Mesothelial cell of epicardium (in vitro differentiated cells): ENCODE results near the gene MEX3A. TPM values are rescaled to one million over a fixed set of nuclear protein-coding genes. Genes with fewer than 3 reads are reported as not detected.
A peak's percentile ranks its signal among the peaks of the same experiment; 100 is the strongest.
"Not testable (repeated sequence)": the region's sequence is repeated elsewhere in the genome, so short reads cannot be mapped to it uniquely, and the experiment has no call there.

ENCODE experiments used
- DNase-seq, 2 experiments: peaks; one replicate each; pipeline ENCODE4 v3.0.0; 2021; ENCODE audit warnings: low spot score in 2 of 2; ENCODE audit not compliant: unreplicated experiment in 2 of 2
- H3K27ac Mint-ChIP-seq: 2 replicates; pipeline ENCODE4 v1.8.0; 2021; ENCODE audit warnings: mixed read lengths
- H3K27me3 Mint-ChIP-seq: 2 replicates; pipeline ENCODE4 v1.8.0; 2021; ENCODE audit warnings: low read depth, mixed read lengths
- H3K36me3 Mint-ChIP-seq: 2 replicates; pipeline ENCODE4 v1.8.0; 2021; ENCODE audit warnings: mixed read lengths
- H3K4me1 Mint-ChIP-seq: 2 replicates; pipeline ENCODE4 v1.8.0; 2021; ENCODE audit warnings: mixed read lengths
- H3K4me3 Mint-ChIP-seq: 2 replicates; pipeline ENCODE4 v1.8.0; 2021; ENCODE audit warnings: mild to moderate bottlenecking, moderate library complexity, mixed read lengths
- H3K9me3 Mint-ChIP-seq: 2 replicates; pipeline ENCODE4 v1.8.0; 2021; ENCODE audit warnings: mixed read lengths
- CTCF ChIP-seq: fragments of 200-600 bp; sonication (generic); IDR thresholded peaks from one replicate; pipeline ENCODE4 v1.5.0; 2021; ENCODE audit warnings: antibody characterized with exemption; ENCODE audit not compliant: unreplicated experiment
- total RNA-seq: library from RNA; stranded (reverse); gene quantifications from 3 replicates; pipeline ENCODE4 v1.2.1, GENCODE V29; 2021

Gene MEX3A
- total RNA-seq, 1 donor from 2014 or later = 112 TPM

DNA sequence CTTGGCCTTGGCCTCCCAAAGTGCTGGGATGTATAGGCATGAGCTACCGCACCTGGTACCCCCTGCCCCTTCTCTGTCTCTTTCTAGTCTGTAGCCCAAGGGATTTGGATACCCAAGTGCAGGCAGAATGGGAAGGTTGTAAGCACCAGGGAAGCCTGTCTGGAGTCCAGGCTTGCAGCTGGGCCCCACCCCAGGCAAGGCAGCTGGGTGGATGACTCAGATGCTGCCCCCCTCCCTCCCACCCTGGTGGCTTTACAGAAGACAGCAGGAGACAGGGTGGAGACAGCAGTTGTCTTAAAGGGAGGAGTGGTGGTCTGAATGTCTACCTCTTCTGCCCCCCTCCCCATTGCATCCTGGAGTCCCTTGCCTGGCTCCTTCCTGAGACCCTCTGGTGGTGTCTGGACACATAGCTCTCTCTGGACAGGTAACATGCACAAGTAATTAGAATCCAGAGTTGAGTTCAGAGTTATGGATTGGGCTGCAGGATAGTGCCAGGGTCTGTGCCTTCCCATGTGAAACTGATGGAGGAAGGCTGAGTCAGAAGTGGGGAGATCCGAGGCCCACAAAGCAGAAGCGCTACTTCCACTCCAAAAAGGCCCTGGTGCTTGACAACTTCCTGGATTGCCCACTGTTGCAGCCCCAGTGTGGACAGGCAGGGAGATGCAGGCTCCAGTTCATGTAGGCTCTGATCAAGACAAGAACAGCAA is 37.4 kb upstream of the MEX3A start:
- H3K4me1 Mint-ChIP-seq = peaks cover 61% of the 10 kb centered on the region

DNA sequence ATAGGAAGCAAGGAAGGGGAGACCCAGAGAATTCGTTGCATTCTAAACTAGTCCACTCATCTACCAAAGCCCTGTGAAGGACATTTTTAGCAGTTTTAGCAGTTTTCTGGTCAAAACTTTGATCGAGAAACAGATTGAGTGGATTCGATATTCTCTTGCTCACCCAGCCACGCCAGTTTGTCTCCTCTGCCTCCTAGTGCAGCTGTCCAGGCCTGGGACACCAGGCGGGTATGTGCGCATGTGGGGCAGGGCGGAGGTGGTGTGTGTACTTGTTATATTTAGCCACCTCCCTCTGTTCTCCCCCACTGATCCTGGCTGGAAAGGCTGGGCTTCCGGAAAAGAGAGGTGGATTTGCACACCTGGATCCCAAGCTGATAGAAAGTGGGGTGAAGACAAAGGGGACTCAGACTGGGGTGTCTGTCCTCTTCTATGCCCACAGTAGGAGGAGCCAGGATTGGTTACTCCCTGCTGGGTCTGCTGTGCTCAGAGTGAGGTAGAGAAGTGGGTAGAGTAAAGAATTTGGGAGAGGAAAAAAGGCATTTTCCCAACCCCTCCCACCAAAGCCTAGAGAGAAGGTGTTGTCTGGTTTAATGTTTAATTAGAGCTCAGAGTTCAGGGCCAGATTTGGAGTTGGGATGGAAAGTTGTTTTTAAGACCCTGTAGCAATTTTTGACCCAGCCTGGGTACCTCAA is 36.1 kb upstream of the MEX3A start:
- Mint-ChIP-seq H3K36me3 (peaks cover 4% of the 10 kb centered on the region), H3K27ac (no peak overlapping the region), H3K4me3 (no peak overlapping the region), H3K9me3 (no peaks in the 10 kb centered on the region), H3K4me1 (peaks cover 58% of the 10 kb centered on the region), H3K27me3 (peaks cover 2% of the 10 kb centered on the region)
- no peak for DNase-seq
- no peak for TF ChIP-seq CTCF

More for the DNA sequence above, 37.4 kb upstream of the MEX3A start:
- Mint-ChIP-seq H3K27ac (peak overlapping the region; percentile 43), H3K27me3 (peaks cover 2% of the 10 kb centered on the region), H3K9me3 (no peaks in the 10 kb centered on the region), H3K36me3 (peaks cover 4% of the 10 kb centered on the region), H3K4me3 (no peak overlapping the region)
- no peak for TF ChIP-seq CTCF
- DNase-seq = no peak

GRCh38 chr1:156117414-156118176 is 35.3 kb upstream of the MEX3A start:
- H3K9me3 Mint-ChIP-seq = no peaks in the 10 kb centered on the region
- peaks cover 4% of the 10 kb centered on the region for H3K36me3 Mint-ChIP-seq
- H3K27me3 Mint-ChIP-seq = peaks cover 2% of the 10 kb centered on the region
- H3K4me3 Mint-ChIP-seq = no peak overlapping the region
- peaks cover 54% of the 10 kb centered on the region for H3K4me1 Mint-ChIP-seq
- DNase-seq = no peak
- no peak for TF ChIP-seq CTCF
- H3K27ac Mint-ChIP-seq = peak overlapping the region; percentile 47

GRCh38 chr1:156116731-156117130 is 34.5 kb upstream of the MEX3A start:
- DNase-seq, H3K27ac Mint-ChIP-seq, H3K36me3 Mint-ChIP-seq, H3K27me3 Mint-ChIP-seq, H3K9me3 Mint-ChIP-seq: not testable (repeated sequence)
- Mint-ChIP-seq H3K4me1 (peaks cover 49% of the 10 kb centered on the region), H3K4me3 (peak overlapping the region; percentile 86)

- Mint-ChIP-seq H3K36me3 (peaks cover 4% of the 10 kb centered on the region), H3K4me3 (peak overlapping the region; percentile 86), H3K9me3 (no peaks in the 10 kb centered on the region), H3K27me3 (peaks cover 2% of the 10 kb centered on the region), H3K4me1 (peaks cover 51% of the 10 kb centered on the region), H3K27ac (peak overlapping the region; percentile 90)
- TF ChIP-seq CTCF = no peak
- peak in 1 of 2 experiments; percentile 64 for DNase-seq
Observed at GRCh38 chr1:156115514-156116374, 33.5 kb upstream of the MEX3A start.
